Measurements from ENCODE around the gene HOMER2.

GRCh38 chr15:82985688-82986441 lies 33.3 kb upstream of the HOMER2 start, which contains the start of gene RAMAC:
- TF ChIP-seq POLR2A (IDR thresholded peaks at IDR 0.05) (peak in 1 of 2 donors; percentile 49), CTCF (IDR thresholded peaks at IDR 0.05) (no peak)
